Fibroblast of skin of back (primary cell): ENCODE measurements around the gene HRK.
"Not testable (repeated sequence)": the region's sequence is repeated elsewhere in the genome, so short reads cannot be mapped to it uniquely, and the experiment has no call there.

ENCODE experiments used
- DNase-seq: peaks from one replicate; pipeline ENCODE4 v3.0.0-alpha.2; 2013

The HRK gene

DNA sequence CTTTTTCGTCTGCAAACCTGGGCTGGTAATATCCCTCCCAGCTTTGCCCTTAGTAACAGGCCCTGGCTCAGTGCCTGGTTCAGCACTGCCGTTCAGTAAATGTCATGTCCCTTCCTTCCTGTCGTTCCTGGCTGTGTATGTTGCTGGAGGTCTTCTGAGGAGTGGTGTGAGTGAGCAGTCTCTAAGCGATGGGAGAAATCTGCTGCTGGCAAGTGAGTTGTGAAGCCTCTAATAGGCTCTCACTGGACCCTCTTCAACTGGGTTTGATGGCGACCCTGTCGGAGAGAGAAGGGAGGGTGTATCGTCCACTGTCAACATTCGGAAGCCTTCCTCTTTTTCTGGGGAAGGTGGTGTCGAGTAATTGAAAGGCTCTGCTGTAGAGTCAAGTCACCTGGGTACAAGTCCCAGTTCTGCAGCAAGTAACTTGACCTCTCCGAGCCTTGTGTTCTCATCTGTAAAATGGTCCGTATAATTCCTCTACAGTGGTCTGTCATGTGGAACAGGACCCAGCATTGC is 62.8 kb downstream of the HRK start:
- peak; percentile 33 for DNase-seq

DNA sequence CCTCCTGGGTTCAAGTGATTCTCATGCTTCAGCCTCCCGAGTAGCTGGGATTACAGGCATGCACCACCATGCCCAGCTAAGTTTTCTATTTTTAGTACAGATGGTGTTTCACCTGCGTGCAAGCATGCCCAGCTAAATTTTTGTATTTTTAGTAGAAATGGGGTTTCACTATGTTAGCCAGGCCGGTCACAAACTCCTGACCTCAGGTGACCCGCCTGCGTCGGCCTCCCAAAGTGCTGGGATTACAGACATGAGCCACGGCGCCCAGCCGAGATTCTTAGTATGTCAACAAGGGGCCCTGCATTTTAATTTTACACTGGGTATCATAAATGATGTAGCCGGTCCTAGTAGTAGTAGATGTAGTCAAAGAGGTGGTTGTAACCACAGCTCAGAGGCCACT is 66.5 kb downstream of the HRK start:
- DNase-seq, result not testable (repeated sequence)

DNA sequence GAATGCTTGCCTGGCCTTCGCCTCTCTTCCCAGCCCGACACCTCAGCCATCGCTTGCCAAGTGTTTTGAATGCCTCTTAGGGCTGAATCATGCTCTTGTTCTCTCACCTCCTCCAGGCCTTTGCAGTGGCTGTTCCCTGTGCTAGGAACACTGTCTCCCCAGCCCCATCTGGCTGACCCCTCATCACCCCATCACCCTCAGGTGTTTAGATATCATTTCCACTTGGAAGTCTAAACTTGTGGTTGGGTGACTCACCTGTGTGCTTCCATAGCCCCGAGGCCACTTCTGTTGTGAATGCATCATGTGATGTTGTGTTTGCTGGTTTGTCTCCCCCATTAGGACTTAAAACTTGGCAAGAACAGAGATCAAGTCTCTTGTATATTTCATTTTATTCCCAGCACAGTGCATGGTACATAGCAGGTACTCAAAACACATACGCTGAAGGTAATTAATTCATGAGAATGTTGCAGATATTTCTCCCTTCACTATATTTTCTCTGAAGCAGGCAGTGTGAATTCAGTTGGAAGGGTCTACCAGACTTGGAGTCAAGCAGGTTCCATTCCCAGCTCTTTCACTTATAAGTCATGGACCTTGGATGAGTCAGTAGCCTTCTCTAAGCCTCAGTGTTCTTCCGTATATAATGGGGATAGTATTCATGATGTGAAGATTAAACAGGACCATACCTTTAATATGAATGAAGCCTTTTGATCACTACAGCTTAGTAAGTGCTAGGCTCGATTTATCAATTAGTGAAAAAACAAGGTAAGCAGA is 67.8 kb downstream of the HRK start:
- no peak for DNase-seq

DNA sequence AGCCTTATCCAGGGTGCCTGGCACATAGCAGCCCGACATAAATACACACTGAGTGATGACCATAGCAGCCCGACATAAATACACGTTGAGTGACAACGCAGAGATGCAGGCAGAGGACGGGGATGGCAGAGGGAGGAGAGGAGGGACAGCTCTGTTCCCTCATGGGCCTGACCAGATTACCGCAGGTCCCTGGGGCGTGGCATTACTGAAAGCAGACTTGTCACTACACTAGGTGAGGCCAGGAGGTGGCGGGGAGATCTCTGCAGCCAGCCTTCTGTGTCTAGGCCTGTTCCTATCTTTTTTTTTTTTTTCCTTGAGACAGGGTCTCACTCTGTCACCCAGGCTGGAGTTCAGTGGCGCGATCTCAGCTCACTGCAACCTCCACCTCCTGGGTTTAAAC is 69.0 kb downstream of the HRK start:
- DNase-seq, result no peak

DNA sequence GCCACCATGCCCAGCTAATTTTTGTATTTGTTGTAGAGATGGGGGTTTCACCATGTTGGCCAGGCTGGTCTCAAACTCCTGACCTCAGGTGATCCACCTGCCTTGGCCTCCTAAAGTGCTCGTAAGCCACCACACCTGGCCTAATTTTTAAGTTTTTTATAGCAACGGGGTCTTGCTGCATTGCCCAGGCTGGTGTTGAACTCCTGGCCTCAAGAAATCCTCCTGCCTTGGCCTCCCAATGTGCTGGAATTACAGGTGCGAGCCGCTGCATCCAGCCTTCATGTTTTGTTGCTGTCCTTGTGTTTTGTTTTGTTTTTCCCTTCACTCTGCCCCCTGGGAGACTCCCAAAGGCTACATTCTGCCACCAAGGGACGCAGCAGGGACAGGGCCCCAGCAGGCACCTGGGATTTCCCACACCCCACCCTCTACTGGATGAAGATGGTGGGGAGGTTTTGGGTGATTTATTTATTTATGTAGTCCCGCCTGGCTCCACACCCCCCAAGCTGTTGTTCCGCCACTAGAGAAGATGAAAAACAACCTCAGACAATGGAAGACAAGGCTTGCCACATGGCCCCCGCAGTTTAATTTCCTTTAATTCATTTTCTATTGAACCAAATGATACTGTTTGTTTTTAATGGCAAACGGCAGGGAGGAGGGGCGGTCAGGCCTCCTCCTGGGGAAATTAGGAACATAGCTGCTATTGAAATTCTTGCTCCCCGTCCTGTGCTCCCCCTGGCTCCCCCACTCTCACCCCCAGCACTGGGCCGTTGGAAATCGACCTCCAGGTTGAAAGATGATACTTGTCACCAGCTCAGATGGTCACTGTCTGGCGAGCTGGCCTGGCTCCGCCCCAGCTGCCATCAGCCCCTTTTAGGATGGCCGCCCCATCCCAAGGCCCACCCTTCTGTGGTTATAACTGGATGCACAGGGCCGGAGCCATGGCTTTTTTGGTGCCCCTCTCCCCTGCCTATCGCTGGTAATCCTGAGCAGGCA is 72.8 kb downstream of the HRK start:
- DNase-seq, result no peak

DNA sequence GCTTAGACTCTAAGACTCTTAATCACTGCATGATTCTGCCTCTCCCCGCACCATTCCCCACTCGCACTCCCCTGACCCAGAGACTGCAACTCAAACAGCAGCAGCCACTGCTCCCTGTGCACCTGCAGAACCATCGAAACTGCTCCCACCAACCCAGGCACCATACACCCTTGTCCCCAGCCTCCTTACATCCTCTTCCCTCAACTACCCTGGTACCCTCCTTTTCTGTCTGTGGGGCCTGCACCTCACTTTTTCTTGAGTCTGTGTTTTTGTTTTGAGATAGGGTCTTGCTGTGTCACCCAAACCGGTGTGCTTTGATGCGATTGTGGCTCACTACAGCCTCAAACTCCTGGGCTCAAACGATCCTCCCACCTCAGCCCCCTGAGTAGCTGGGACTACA is 73.7 kb downstream of the HRK start:
- no peak for DNase-seq

DNA sequence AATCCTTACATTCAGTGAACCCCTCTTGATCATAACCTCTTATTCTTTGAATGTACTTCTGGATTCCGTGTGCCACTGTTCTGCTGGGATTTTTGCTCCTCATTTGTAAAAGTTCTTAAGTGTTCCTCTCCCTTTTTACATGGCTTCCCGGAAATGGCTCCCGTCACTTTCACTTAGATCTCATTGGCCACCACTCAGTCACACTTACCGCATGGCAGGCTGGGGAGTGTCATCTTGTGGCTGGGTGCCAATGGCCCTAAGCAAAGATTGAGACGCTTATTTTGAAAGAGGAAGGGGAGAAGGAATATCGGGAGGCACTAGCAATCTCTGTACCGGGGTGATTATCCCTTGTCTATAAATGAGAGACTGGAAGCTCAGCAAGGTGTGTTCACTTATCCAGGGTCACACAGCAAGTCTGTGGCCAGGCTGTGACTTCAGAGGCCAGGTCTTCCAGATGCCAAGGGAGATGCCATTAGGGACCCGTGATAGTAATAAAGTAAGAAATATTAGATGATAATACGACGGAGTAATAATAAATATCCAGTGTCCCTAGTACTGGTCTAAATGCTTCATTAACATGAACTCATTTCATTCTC is 74.3 kb downstream of the HRK start:
- no peak for DNase-seq
